ENCODE measurements around the gene UBE2H.

- TF ChIP-seq CTCF (IDR thresholded peaks at IDR 0.05) (no peak), EP300 (IDR thresholded peaks at IDR 0.05) (no peak), POLR2A (IDR thresholded peaks at IDR 0.05) (no peak)
These were observed 78.0 kb downstream of the UBE2H start for GRCh38 chr7:129874722-129875121.

All from stomach (tissue), 4 donors.